OCI-LY7 (cell line): ENCODE data around the gene KCND3. TPM values are rescaled to one million over a fixed set of nuclear protein-coding genes. Genes with fewer than 3 reads are reported as not detected.

ENCODE experiments used
- BruUV-seq: library from RNA; stranded (reverse); fragments of 400-500 nt; replicated peaks from 2 replicates; lab custom pipeline; 2021; lab: Mats Ljungman, UMichigan
- CTCF ChIA-PET: fragments of 300-600 bp; sonication (Branson Sonifier 250); formaldehyde crosslinking; loops from one replicate; lab custom pipeline; 2022; ENCODE audit warnings: antibody characterized with exemption; ENCODE audit not compliant: unreplicated experiment; lab: Charles Lee
- POLR2A ChIA-PET: fragments of 300-600 bp; sonication (Branson Sonifier 250); formaldehyde crosslinking; loops from one replicate; lab custom pipeline; 2022; ENCODE audit warnings: antibody characterized with exemption; lab: Charles Lee
- DNase-seq: peaks from one replicate; pipeline ENCODE4 v3.0.0-alpha.2; 2015; ENCODE audit warnings: low spot score
- H2AFZ ChIP-seq: fragments of 200-600 bp; sonication (generic), shearing (Covaris generic); 2 replicates; pipeline ENCODE4 v1.6.1; 2014; ENCODE audit warnings: mild to moderate bottlenecking, antibody characterized with exemption, low read length, moderate library complexity
- H3K27ac ChIP-seq: fragments of 200-600 bp; sonication (generic); 2 replicates; pipeline ENCODE4 v1.5.1; 2014; ENCODE audit warnings: mixed run types, low read depth, mild to moderate bottlenecking, moderate library complexity, low read length, inconsistent platforms; ENCODE audit not compliant: poor library complexity, severe bottlenecking
- H3K36me3 ChIP-seq: fragments of 200-600 bp; sonication (generic); 2 replicates; pipeline ENCODE4 v1.6.1; 2014; ENCODE audit warnings: mild to moderate bottlenecking, antibody characterized with exemption, low read length, moderate library complexity, mixed read lengths; ENCODE audit not compliant: insufficient read depth
- H3K4me1 ChIP-seq: fragments of 200-600 bp; sonication (generic); 2 replicates; pipeline ENCODE4 v1.5.1; 2014; ENCODE audit warnings: mild to moderate bottlenecking, low read length; ENCODE audit not compliant: insufficient read depth, poor library complexity, severe bottlenecking
- H3K4me2 ChIP-seq: fragments of 200-600 bp; sonication (generic); 2 replicates; pipeline ENCODE4 v1.6.1; 2014; ENCODE audit warnings: mild to moderate bottlenecking, low read length
- H3K4me3 ChIP-seq: fragments of 200-600 bp; sonication (generic); 2 replicates; pipeline ENCODE4 v1.5.1; 2014; ENCODE audit warnings: mild to moderate bottlenecking, low read depth, low read length; ENCODE audit not compliant: poor library complexity, severe bottlenecking
- H3K79me2 ChIP-seq: fragments of 200-600 bp; sonication (generic); 2 replicates; pipeline ENCODE4 v1.6.1; 2016; ENCODE audit warnings: low read depth, mild to moderate bottlenecking, low read length, moderate library complexity, mixed read lengths; ENCODE audit not compliant: insufficient read depth
- H3K9me2 ChIP-seq: fragments of 200-600 bp; sonication (generic); 2 replicates; pipeline ENCODE4 v1.6.1; 2016; ENCODE audit warnings: mild to moderate bottlenecking, low read length, mixed read lengths; ENCODE audit not compliant: insufficient read depth
- H3K9me3 ChIP-seq: fragments of 200-600 bp; sonication (generic); 2 replicates; pipeline ENCODE4 v1.6.1; 2014; ENCODE audit warnings: mild to moderate bottlenecking, mixed run types, low read length, mixed read lengths
- H4K20me1 ChIP-seq: fragments of 200-600 bp; sonication (generic); 2 replicates; pipeline ENCODE4 v1.6.1; 2014; ENCODE audit warnings: mild to moderate bottlenecking, antibody characterized with exemption, low read length, moderate library complexity, mixed read lengths; ENCODE audit not compliant: insufficient read depth
- EZH2phosphoT487 ChIP-seq: fragments of 200-600 bp; sonication (generic); IDR thresholded peaks from 2 replicates; pipeline ENCODE4 v1.6.1; 2018; ENCODE audit warnings: low read depth, borderline replicate concordance, mild to moderate bottlenecking, mixed run types, antibody characterized with exemption, low read length, moderate library complexity, mixed read lengths
- intact Hi-C: fragments of 100-400 bp; cut with micrococcal nuclease; formaldehyde crosslinking; loops from one replicate; pipeline ENCODE4 v1.10.0; 2022; ENCODE audit not compliant: unreplicated experiment
- total RNA-seq, 2 experiments: library from RNA; depleted of rRNA in 1 of 2; stranded (reverse); fragments of >200 nt in 1 of 2; shearing (Covaris generic) in 1 of 2; gene quantifications; 2 replicates each; pipeline ENCODE4 v1.2.3, GENCODE V29; 2014 to 2022
- TF ChIP-seq, protein P1 (sequence below): fragments of 200-600 bp; sonication (generic); conservative IDR thresholded peaks from 2 replicates; pipeline ENCODE4 v1.5.1; 2014; ENCODE audit warnings: mild to moderate bottlenecking, antibody characterized with exemption, low read length, moderate library complexity, mixed read lengths

Gene KCND3
- total RNA-seq, 2 experiments from 2014 or later, result not detected

DNA sequence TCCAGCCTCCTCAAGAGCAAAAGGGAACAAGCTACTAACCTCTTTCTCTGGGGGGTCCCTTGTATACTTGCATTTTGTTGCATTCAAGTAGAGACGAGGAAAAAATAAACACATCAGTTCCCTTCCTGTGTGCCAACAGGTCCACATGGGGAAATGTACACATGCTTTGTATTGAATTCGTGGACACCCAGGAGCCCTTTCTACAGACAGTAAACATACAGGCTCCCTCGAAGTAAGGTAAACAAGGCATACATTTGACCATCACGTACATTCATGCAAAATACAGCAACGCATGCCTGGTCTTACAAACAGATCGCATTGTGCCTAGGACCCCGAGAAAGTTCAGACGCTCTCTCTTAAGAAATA is 1.1 kb downstream of the KCND3 start:
- ChIA-PET CTCF (no interaction called here), POLR2A (no interaction called here)
- H3K4me1 ChIP-seq, result no peaks in the 10 kb centered on the region
- no peak overlapping the region for H3K4me2 ChIP-seq
- no TSS peak for BruUV-seq
- intact Hi-C loops, result no loop called here
- no peak overlapping the region for H3K27ac ChIP-seq
- no peaks in the 10 kb centered on the region for H3K79me2 ChIP-seq
- no peak overlapping the region for H3K4me3 ChIP-seq
- H3K9me2 ChIP-seq, result no peaks in the 10 kb centered on the region
- TF ChIP-seq EZH2phosphoT487, result no peak
- TF ChIP-seq, protein P1, sequence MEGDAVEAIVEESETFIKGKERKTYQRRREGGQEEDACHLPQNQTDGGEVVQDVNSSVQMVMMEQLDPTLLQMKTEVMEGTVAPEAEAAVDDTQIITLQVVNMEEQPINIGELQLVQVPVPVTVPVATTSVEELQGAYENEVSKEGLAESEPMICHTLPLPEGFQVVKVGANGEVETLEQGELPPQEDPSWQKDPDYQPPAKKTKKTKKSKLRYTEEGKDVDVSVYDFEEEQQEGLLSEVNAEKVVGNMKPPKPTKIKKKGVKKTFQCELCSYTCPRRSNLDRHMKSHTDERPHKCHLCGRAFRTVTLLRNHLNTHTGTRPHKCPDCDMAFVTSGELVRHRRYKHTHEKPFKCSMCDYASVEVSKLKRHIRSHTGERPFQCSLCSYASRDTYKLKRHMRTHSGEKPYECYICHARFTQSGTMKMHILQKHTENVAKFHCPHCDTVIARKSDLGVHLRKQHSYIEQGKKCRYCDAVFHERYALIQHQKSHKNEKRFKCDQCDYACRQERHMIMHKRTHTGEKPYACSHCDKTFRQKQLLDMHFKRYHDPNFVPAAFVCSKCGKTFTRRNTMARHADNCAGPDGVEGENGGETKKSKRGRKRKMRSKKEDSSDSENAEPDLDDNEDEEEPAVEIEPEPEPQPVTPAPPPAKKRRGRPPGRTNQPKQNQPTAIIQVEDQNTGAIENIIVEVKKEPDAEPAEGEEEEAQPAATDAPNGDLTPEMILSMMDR, result no peak
- DNase-seq, result no peak
- H2AFZ ChIP-seq, result no peak overlapping the region
- H4K20me1 ChIP-seq, result no peaks in the 10 kb centered on the region
- H3K9me3 ChIP-seq, result no peaks in the 10 kb centered on the region
- H3K36me3 ChIP-seq, result no peaks in the 10 kb centered on the region

DNA sequence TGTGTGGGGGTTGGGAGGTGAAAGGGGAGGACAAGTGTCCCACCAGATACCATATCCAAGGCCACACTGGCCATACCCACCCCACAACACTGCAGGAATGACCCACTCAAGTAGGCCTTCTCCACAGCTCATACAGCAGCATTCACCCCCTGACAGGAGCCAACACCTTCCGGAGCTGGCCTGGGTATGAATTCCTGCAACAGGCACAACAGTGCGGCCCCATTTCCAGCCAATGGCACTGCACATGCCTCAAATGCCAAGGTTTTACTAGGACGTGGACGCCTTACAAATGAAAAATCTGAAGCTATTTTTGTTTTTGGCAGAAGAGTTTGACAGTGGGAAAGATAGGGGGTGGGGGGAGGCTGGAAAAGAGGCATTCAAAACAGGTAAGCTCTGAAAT is 2.0 kb downstream of the KCND3 start:
- CTCF ChIA-PET, result no interaction called here
- BruUV-seq, result no TSS peak
- Histone ChIP-seq H3K9me3 (no peaks in the 10 kb centered on the region), H3K4me1 (no peaks in the 10 kb centered on the region), H3K4me2 (no peak overlapping the region), H4K20me1 (no peaks in the 10 kb centered on the region), H2AFZ (no peak overlapping the region), H3K27ac (no peak overlapping the region), H3K79me2 (no peaks in the 10 kb centered on the region), H3K36me3 (no peaks in the 10 kb centered on the region), H3K9me2 (no peaks in the 10 kb centered on the region), H3K4me3 (no peak overlapping the region)
- DNase-seq, result no peak
- TF ChIP-seq EZH2phosphoT487, result no peak
- TF ChIP-seq, protein P1, result no peak
- intact Hi-C loops, result no loop called here
- POLR2A ChIA-PET, result no interaction called here

DNA sequence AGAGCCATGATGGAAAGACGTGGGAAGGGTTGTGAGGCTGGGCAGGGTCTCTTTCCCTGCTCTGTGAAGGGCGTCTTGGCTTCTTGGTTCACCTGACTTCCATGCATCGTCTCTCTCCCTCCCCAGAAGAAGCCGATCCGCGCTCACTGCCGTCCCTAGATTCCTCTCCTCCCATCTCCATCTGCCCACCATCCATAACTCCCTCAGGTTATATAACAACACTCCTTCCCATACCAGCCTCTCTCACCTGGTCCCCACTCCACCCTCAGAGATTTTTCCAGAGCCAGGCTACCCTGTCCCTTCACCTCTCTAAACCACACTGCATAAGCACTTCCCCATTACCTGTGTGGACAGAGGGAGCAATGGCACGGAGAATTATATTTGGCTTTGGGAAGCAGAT is 6.0 kb downstream of the KCND3 start:
- Histone ChIP-seq H3K9me2 (no peaks in the 10 kb centered on the region), H3K9me3 (no peaks in the 10 kb centered on the region), H3K36me3 (no peaks in the 10 kb centered on the region), H3K27ac (no peak overlapping the region), H3K4me2 (no peak overlapping the region), H3K4me3 (no peak overlapping the region), H3K79me2 (no peaks in the 10 kb centered on the region), H3K4me1 (no peaks in the 10 kb centered on the region), H2AFZ (no peak overlapping the region), H4K20me1 (no peaks in the 10 kb centered on the region)
- CTCF ChIA-PET, result no interaction called here
- no peak for DNase-seq
- no TSS peak for BruUV-seq
- POLR2A ChIA-PET, result no interaction called here
- TF ChIP-seq, protein P1, result no peak
- no peak for TF ChIP-seq EZH2phosphoT487
- intact Hi-C loops, result no loop called here
